HepG2 (cell line): ENCODE results near the gene RELL2. TPM values are rescaled to one million over a fixed set of nuclear protein-coding genes. Genes with fewer than 3 reads are reported as not detected.
A peak's percentile ranks its signal among the peaks of the same experiment; 100 is the strongest.

ENCODE experiments used
- AGO1 ChIP-seq: fragments of 200-400 bp; formaldehyde crosslinking; IDR thresholded peaks from 2 replicates; pipeline ENCODE4 v1.6.1; 2017; ENCODE audit warnings: mild to moderate bottlenecking, low read depth, low read length, moderate library complexity; ENCODE audit not compliant: poor library complexity, severe bottlenecking
- EEA1 ChIP-seq: sonication (generic); formaldehyde crosslinking; IDR thresholded peaks from 2 replicates; pipeline ENCODE4 v1.5.1; 2020; ENCODE audit warnings: mild to moderate bottlenecking, missing genetic modification reagents, borderline replicate concordance
- HNRNPH1 ChIP-seq: fragments of 200-400 bp; formaldehyde crosslinking; optimal IDR thresholded peaks from 2 replicates; pipeline ENCODE3; 2017; ENCODE audit warnings: mild to moderate bottlenecking, low read depth, low read length
- KDM2A ChIP-seq: sonication (generic); formaldehyde crosslinking; IDR thresholded peaks from 2 replicates; pipeline ENCODE4 v1.4.0; 2020; ENCODE audit warnings: low read depth, missing genetic modification reagents, borderline replicate concordance
- LCORL ChIP-seq, 2 experiments: fragments of 450-650 bp in 1 of 2; sonication (generic) in 1 of 2; formaldehyde crosslinking in 1 of 2; IDR thresholded peaks; 2 replicates each; pipeline versions ENCODE4 v1.5.0 to v1.6.1; 2017 to 2020; ENCODE audit warnings: antibody characterized with exemption in 1 of 2, missing genetic modification reagents in 1 of 2
- MIER2 ChIP-seq: IDR thresholded peaks from 2 replicates; pipeline ENCODE4 v1.6.1; 2016; ENCODE audit warnings: missing biosample characterization, missing genetic modification reagents
- NRL ChIP-seq: sonication (generic); formaldehyde crosslinking; IDR thresholded peaks from 2 replicates; pipeline ENCODE4 v1.5.0; 2020; ENCODE audit warnings: missing genetic modification reagents, mild to moderate bottlenecking, moderate library complexity, borderline replicate concordance
- POGK ChIP-seq: sonication (generic); formaldehyde crosslinking; conservative IDR thresholded peaks from 2 replicates; pipeline ENCODE4 v1.8.0; 2022; ENCODE audit warnings: mild to moderate bottlenecking, moderate library complexity, missing genetic modification reagents
- TBL1XR1 ChIP-seq: fragments of 150-350 bp; IDR thresholded peaks from 2 replicates; pipeline ENCODE4 v1.6.1; 2014; ENCODE audit warnings: borderline replicate concordance, low read length; ENCODE audit not compliant: partially characterized antibody
- TRAFD1 ChIP-seq: sonication (generic); formaldehyde crosslinking; IDR thresholded peaks from 2 replicates; pipeline ENCODE4 v1.5.1; 2020; ENCODE audit warnings: missing genetic modification reagents, mild to moderate bottlenecking, borderline replicate concordance
- XRCC5 ChIP-seq: fragments of 200-400 bp; formaldehyde crosslinking; optimal IDR thresholded peaks from 2 replicates; pipeline ENCODE3; 2017; ENCODE audit warnings: mild to moderate bottlenecking, low read length
- ZFP82 ChIP-seq: sonication (generic); formaldehyde crosslinking; IDR thresholded peaks from 2 replicates; pipeline ENCODE4 v1.5.1; 2020; ENCODE audit warnings: mild to moderate bottlenecking, missing genetic modification reagents, borderline replicate concordance
- ZFX ChIP-seq: sonication (generic); formaldehyde crosslinking; IDR thresholded peaks from 2 replicates; pipeline ENCODE4 v1.4.0; 2020; ENCODE audit warnings: mild to moderate bottlenecking, low read depth, missing genetic modification reagents, moderate library complexity
- ZFY ChIP-seq: sonication (generic); formaldehyde crosslinking; IDR thresholded peaks from 2 replicates; pipeline ENCODE4 v1.4.0; 2020; ENCODE audit warnings: missing genetic modification reagents
- ZNF274 ChIP-seq: sonication (generic); formaldehyde crosslinking; IDR thresholded peaks from 2 replicates; pipeline ENCODE4 v1.5.1; 2020; ENCODE audit warnings: mild to moderate bottlenecking, missing genetic modification reagents
- ZNF275 ChIP-seq: sonication (generic); formaldehyde crosslinking; IDR thresholded peaks from 2 replicates; pipeline ENCODE4 v1.8.0; 2022; ENCODE audit warnings: missing genetic modification reagents, mild to moderate bottlenecking, inconsistent platforms, borderline replicate concordance
- ZNF552 ChIP-seq: sonication (generic); formaldehyde crosslinking; IDR thresholded peaks from 2 replicates; pipeline ENCODE4 v1.9.0; 2022; ENCODE audit warnings: missing genetic modification reagents, mild to moderate bottlenecking, borderline replicate concordance
- ZNF558 ChIP-seq: sonication (generic); formaldehyde crosslinking; IDR thresholded peaks from 2 replicates; pipeline ENCODE4 v1.9.0; 2022; ENCODE audit warnings: mild to moderate bottlenecking, missing genetic modification reagents, borderline replicate concordance
- ZNF639 ChIP-seq: conservative IDR thresholded peaks from 2 replicates; pipeline ENCODE4 v1.6.1; 2018; ENCODE audit warnings: missing genetic modification reagents
- ZNF768 ChIP-seq: sonication (generic); formaldehyde crosslinking; IDR thresholded peaks from 2 replicates; pipeline ENCODE4 v1.4.0; 2020; ENCODE audit warnings: missing genetic modification reagents
- polyA plus RNA-seq, 8 experiments: library from polyadenylated mRNA; depleted of rRNA in 3 of 8; stranded (reverse) in 7 of 8; unstranded in 1 of 8; fragments of >200 nt; fragmentation: Illumina TruSeq in 4 of 8; extraction: Trizol in 4 of 8; gene quantifications; 2 replicates each; pipeline versions ENCODE4 v1.2.1 to v1.2.3, GENCODE V29; 2011 to 2016; ENCODE audit warnings: low read depth in 4 of 8, missing spikeins in 1 of 8, mixed read lengths in 1 of 8; ENCODE audit not compliant: insufficient read depth in 1 of 8
- total RNA-seq, 5 experiments: library from RNA; depleted of rRNA; stranded (reverse); fragments of >200 nt; fragmentation: Illumina TruSeq; extraction: Trizol; gene quantifications; 2 replicates each; pipeline ENCODE4 v1.2.3, GENCODE V29; 2016; ENCODE audit warnings: low read depth in 1 of 5

The RELL2 gene
- total and polyA plus RNA-seq, 2 of the 13 experiments (the other 11 are each of a cell fraction or from before 2014, with no cell fraction given), result 6.4 to 8.3 TPM

- TF ChIP-seq POGK (CRISPR knock-in tag), result peak; percentile 83; the same call in 1 of the 2 replicates
- 0 out of 2 replicates have a peak, but pooled peaks have one; percentile 27 for TF ChIP-seq ZNF768 (CRISPR knock-in tag)
- TF ChIP-seq ZNF274 (CRISPR knock-in tag), result peak; percentile 41; the same call in 1 of the 2 replicates
- TF ChIP-seq ZNF275, result 0 out of 2 replicates have a peak, but pooled peaks have one; percentile 27
- TF ChIP-seq TBL1XR1, result no peak
- 0 out of 2 replicates have a peak, but pooled peaks have one; percentile 16 for TF ChIP-seq KDM2A
- TF ChIP-seq ZNF558, result 0 out of 2 replicates have a peak, but pooled peaks have one; percentile 16
- TF ChIP-seq AGO1, result peak; percentile 28
- no peak for TF ChIP-seq EEA1 (CRISPR knock-in tag)
- no peak for TF ChIP-seq LCORL (IDR thresholded peaks at IDR 0.05)
- 0 out of 2 replicates have a peak, but pooled peaks have one; percentile 35 for TF ChIP-seq LCORL (CRISPR knock-in tag; IDR thresholded peaks at IDR 0.05)
- TF ChIP-seq HNRNPH1, result no peak
- 0 out of 2 replicates have a peak, but pooled peaks have one; percentile 10 for TF ChIP-seq TRAFD1
- peak; percentile 90 for TF ChIP-seq MIER2
- TF ChIP-seq XRCC5, result peak; percentile 41
- 0 out of 2 replicates have a peak, but pooled peaks have one; percentile 26 for TF ChIP-seq ZNF552 (CRISPR knock-in tag)
- no peak for TF ChIP-seq ZNF639 (CRISPR knock-in tag)
- TF ChIP-seq ZFY (CRISPR knock-in tag), result peak; percentile 43
- peak; percentile 48; the same call in 1 of the 2 replicates for TF ChIP-seq ZFP82 (CRISPR knock-in tag)
- peak; percentile 41 for TF ChIP-seq ZFX (CRISPR knock-in tag)
- no peak for TF ChIP-seq NRL (CRISPR knock-in tag)
Measured at GRCh38 chr5:141637767-141638419, 1.1 kb downstream of the RELL2 start (continued).
